Measurements from ENCODE around the gene GAB1. TPM values are rescaled to one million over a fixed set of nuclear protein-coding genes. Genes with fewer than 3 reads are reported as not detected.

GAB1 gene
- total and polyA plus RNA-seq, 2 of the 8 experiments (the other 6 are each of a cell fraction or from before 2014, with no cell fraction given): 6.8 to 21.3 TPM

DNA sequence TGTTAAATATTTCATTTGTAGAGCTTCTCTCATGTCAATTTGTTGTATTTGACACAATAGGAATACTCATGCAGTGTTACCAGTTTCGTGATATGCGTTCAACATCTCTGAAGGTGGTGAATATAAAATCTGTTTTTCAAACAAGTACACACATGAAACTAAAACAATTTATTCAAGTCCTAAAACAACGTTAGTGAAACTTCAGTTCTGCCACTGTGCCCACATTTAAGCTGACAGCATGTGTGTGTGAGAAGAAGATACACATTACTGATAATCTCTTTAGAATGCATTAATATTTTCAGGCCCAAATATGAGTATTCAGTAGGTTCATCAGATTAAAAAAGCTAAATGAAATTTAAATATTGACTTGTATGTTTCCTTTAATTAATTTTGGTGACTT lies 21.7 kb downstream of the GAB1 start:
- Histone ChIP-seq H2BK15ac (ENCODE audit: low read length) (no peak overlapping the region), H4K20me1 (replicated peaks in 1 of 2; ENCODE audit: control insufficient read depth in 1 of 2, insufficient read depth in 2 of 2, low read length in 2 of 2) (no peaks in the 10 kb centered on the region), H3K79me1 (ENCODE audit: low read depth, low read length) (peaks cover 3% of the 10 kb centered on the region; the same call in 1 of the 2 replicates), H2BK5ac (ENCODE audit: low read depth, low read length) (no peak overlapping the region), H3K56ac (replicated peaks; ENCODE audit: insufficient read length, low read depth, low read length) (no peak overlapping the region), H3K23me2 (ENCODE audit: low read depth, low read length) (no peaks in the 10 kb centered on the region), H4K8ac (ENCODE audit: extremely low read depth, insufficient read depth, low read length) (no peak overlapping the region), H3K27ac (ENCODE audit: low read depth, low read length) (no peak overlapping the region), H3K27me3 (replicated peaks in 1 of 4; ENCODE audit: control insufficient read depth in 3 of 4, extremely low read depth in 1 of 4, insufficient read depth in 3 of 4, low read length in 3 of 4) (no peaks in the 10 kb centered on the region), H3K4me1 (replicated peaks in 1 of 4; ENCODE audit: control insufficient read depth in 3 of 4, insufficient read depth in 4 of 4, low read length in 3 of 4) (peaks cover 4 to 22% (median 16%) of the 10 kb centered on the region in 4 experiments; a peak in 6 of 7 replicates), H2BK20ac (ENCODE audit: low read length) (no peak overlapping the region), H3K36me3 (ENCODE audit: control insufficient read depth in 2 of 4, insufficient read depth in 4 of 4, low read length in 3 of 4) (no peaks in the 10 kb centered on the region), H3K79me2 (ENCODE audit: control insufficient read depth in 1 of 2, insufficient read depth in 2 of 2, low read length in 2 of 2) (peaks cover 0 to 64% of the 10 kb centered on the region in 2 experiments; a peak in 2 of 4 replicates), H2AK5ac (ENCODE audit: low read depth, low read length) (no peak overlapping the region), H3K18ac (ENCODE audit: extremely low read depth, low read length) (no peak overlapping the region), H3K9ac (replicated peaks in 1 of 4; ENCODE audit: extremely low read depth in 1 of 4, low read depth in 3 of 4, low read length in 3 of 4) (no peak overlapping the region), H3K4ac (replicated peaks; ENCODE audit: insufficient read length, low read depth, low read length) (no peak overlapping the region), H2BK12ac (ENCODE audit: low read depth, low read length) (no peak overlapping the region), H3K9me3 (ENCODE audit: insufficient read depth in 2 of 2, low read depth in 1 of 2, low read length in 1 of 2) (no peaks in the 10 kb centered on the region), H2BK120ac (replicated peaks; ENCODE audit: low read depth, low read length) (no peak overlapping the region), H3K4me2 (ENCODE audit: insufficient read depth in 1 of 2, low read depth in 2 of 2, low read length in 2 of 2) (no peak overlapping the region), H2AFZ (ENCODE audit: low read length) (no peak overlapping the region), H3K4me3 (ENCODE audit: extremely low read depth in 1 of 4, insufficient read depth in 2 of 4, low read depth in 3 of 4, low read length in 4 of 4) (no peak overlapping the region), H3K14ac (ENCODE audit: insufficient read length) (no peak overlapping the region), H4K91ac (replicated peaks; ENCODE audit: insufficient read length, low read length) (no peak overlapping the region), H3K23ac (ENCODE audit: insufficient read length) (no peak overlapping the region), H4K5ac (ENCODE audit: insufficient read length, low read depth, low read length) (no peak overlapping the region)
- 86% methylated on average over 3 of the region's 3 CpGs; no CpG with 5 or more reads in 1 of the 2 experiments for WGBS, 2 experiments (ENCODE audit: extremely low coverage in 1 of 2, insufficient coverage in 1 of 2, insufficient read length in 1 of 2, insufficient replicate concordance in 2 of 2, low coverage in 1 of 2, low lambda C conversion rate in 2 of 2, missing lambda C conversion rate in 1 of 2)
- ChIA-PET POLR2A (ENCODE audit: partially characterized antibody) (no interaction called here), CTCF (ENCODE audit: partially characterized antibody) (interaction anchor here (2.3 kb wide), 2 partner anchors 15 to 18 kb away, joined by 6 to 9 read pairs; no protein-coding TSS in a partner anchor)
- TF ChIP-seq SRF (IDR thresholded peaks at IDR 0.05; ENCODE audit: low read depth, low read length) (no peak), KDM4A (IDR thresholded peaks at IDR 0.05; ENCODE audit: low read depth, low read length, severe bottlenecking) (no peak)
- no peak for DNase-seq (ENCODE audit: low read depth in 1 of 2, low spot score in 2 of 2)
- no peak for FAIRE-seq
